MM.1S (cell line): ENCODE measurements around the gene DYNC2H1.

ENCODE experiments used
- DNase-seq: peaks from one replicate; pipeline ENCODE4 v3.0.0-alpha.2; 2015
- H2AFZ ChIP-seq: fragments of 300-600 bp; sonication (generic); 2 replicates; pipeline ENCODE4 v1.6.0; 2016; ENCODE audit warnings: antibody characterized with exemption, low read length
- H3F3A ChIP-seq: fragments of 300-600 bp; sonication (generic); 2 replicates; pipeline ENCODE4 v1.6.1; 2016; ENCODE audit warnings: mild to moderate bottlenecking, antibody characterized with exemption, low read length, moderate library complexity, mixed read lengths; ENCODE audit not compliant: insufficient read depth
- H3K27ac ChIP-seq: fragments of 300-600 bp; sonication (generic); 2 replicates; pipeline ENCODE4 v1.5.1; 2016; ENCODE audit warnings: mild to moderate bottlenecking, low read length
- H3K27me3 ChIP-seq: fragments of 300-600 bp; sonication (generic); replicated peaks from 2 replicates; pipeline ENCODE4 v1.6.0; 2016; ENCODE audit warnings: low read length; ENCODE audit not compliant: insufficient read depth
- H3K36me3 ChIP-seq: fragments of 300-600 bp; sonication (generic); replicated peaks from 2 replicates; pipeline ENCODE4 v1.6.1; 2016; ENCODE audit warnings: mild to moderate bottlenecking, low read length, mixed read lengths; ENCODE audit not compliant: insufficient read depth
- H3K4me1 ChIP-seq: fragments of 300-600 bp; sonication (generic); 2 replicates; pipeline ENCODE4 v1.6.1; 2016; ENCODE audit warnings: low read length, mixed read lengths
- H3K4me2 ChIP-seq: fragments of 300-600 bp; sonication (generic); 2 replicates; pipeline ENCODE4 v1.6.0; 2016; ENCODE audit warnings: low read depth, low read length
- H3K4me3 ChIP-seq: fragments of 300-600 bp; sonication (generic); 2 replicates; pipeline ENCODE4 v1.5.1; 2016; ENCODE audit warnings: low read length, mixed read lengths
- H3K79me2 ChIP-seq: fragments of 300-600 bp; sonication (generic); 2 replicates; pipeline ENCODE4 v1.6.1; 2016; ENCODE audit warnings: mixed run types, low read length, mixed read lengths
- H3K9ac ChIP-seq: fragments of 300-600 bp; sonication (generic); 2 replicates; pipeline ENCODE4 v1.6.1; 2016; ENCODE audit warnings: low read length, mixed read lengths
- H3K9me2 ChIP-seq: fragments of 300-600 bp; sonication (generic); replicated peaks from 2 replicates; pipeline ENCODE4 v1.6.1; 2016; ENCODE audit warnings: mild to moderate bottlenecking, low read length, mixed read lengths; ENCODE audit not compliant: insufficient read depth
- H3K9me3 ChIP-seq: fragments of 300-600 bp; sonication (generic); replicated peaks from 2 replicates; pipeline ENCODE4 v1.6.1; 2016; ENCODE audit warnings: mild to moderate bottlenecking, low read length, mixed read lengths; ENCODE audit not compliant: insufficient read depth
- H4K20me1 ChIP-seq: fragments of 300-600 bp; sonication (generic); 2 replicates; pipeline ENCODE4 v1.6.1; 2016; ENCODE audit warnings: mild to moderate bottlenecking, low read length, moderate library complexity, mixed read lengths; ENCODE audit not compliant: insufficient read depth
- CTCF ChIP-seq: fragments of 300-600 bp; sonication (generic); IDR thresholded peaks from 2 replicates; pipeline ENCODE4 v1.5.1; 2016; ENCODE audit warnings: antibody characterized with exemption, low read length, mixed read lengths
- EZH2 ChIP-seq: fragments of 300-600 bp; sonication (generic); optimal IDR thresholded peaks from 2 replicates; pipeline ENCODE3; 2017; ENCODE audit warnings: low read depth, mild to moderate bottlenecking, antibody characterized with exemption, low read length, mixed read lengths
- EZH2phosphoT487 ChIP-seq: fragments of 300-600 bp; sonication (generic); IDR thresholded peaks from 2 replicates; pipeline ENCODE4 v1.6.1; 2018; ENCODE audit warnings: antibody characterized with exemption, low read length

DYNC2H1 gene

GRCh38 chr11:103234974-103235373, 125.7 kb downstream of the DYNC2H1 start:
- H3K27me3 ChIP-seq, result no peaks in the 10 kb centered on the region
- H3K4me2 ChIP-seq, result no peak overlapping the region
- H3K9ac ChIP-seq, result no peak overlapping the region
- H3K9me2 ChIP-seq, result no peaks in the 10 kb centered on the region
- no peaks in the 10 kb centered on the region for H3K79me2 ChIP-seq
- no peak overlapping the region for H3K4me3 ChIP-seq
- no peaks in the 10 kb centered on the region for H3K9me3 ChIP-seq
- no peaks in the 10 kb centered on the region for H3K4me1 ChIP-seq
- no peaks in the 10 kb centered on the region for H3K36me3 ChIP-seq
- no peak overlapping the region for H2AFZ ChIP-seq
- no peak for TF ChIP-seq EZH2phosphoT487
- no peak for TF ChIP-seq EZH2
- TF ChIP-seq CTCF, result no peak
- H3F3A ChIP-seq, result no peaks in the 10 kb centered on the region
- no peak for DNase-seq
- no peak overlapping the region for H3K27ac ChIP-seq
- H4K20me1 ChIP-seq, result no peaks in the 10 kb centered on the region

- H3K27me3 ChIP-seq, result no peaks in the 10 kb centered on the region
- no peaks in the 10 kb centered on the region; the same call in 1 of the 2 replicates for H3K4me1 ChIP-seq
- no peak for DNase-seq
Measured at GRCh38 chr11:103241574-103241973, 132.3 kb downstream of the DYNC2H1 start.

GRCh38 chr11:103254123-103254522, 144.9 kb downstream of the DYNC2H1 start:
- TF ChIP-seq CTCF, result no peak
- TF ChIP-seq EZH2, result no peak
- Histone ChIP-seq H3K9me2 (no peaks in the 10 kb centered on the region), H3K4me3 (no peak overlapping the region), H4K20me1 (no peaks in the 10 kb centered on the region), H3K9me3 (no peaks in the 10 kb centered on the region), H3K79me2 (no peaks in the 10 kb centered on the region), H2AFZ (no peak overlapping the region), H3K4me2 (no peak overlapping the region), H3K4me1 (no peaks in the 10 kb centered on the region), H3F3A (0 out of 2 replicates have a peak, but pooled peaks cover 3% of the 10 kb centered on the region), H3K27me3 (no peaks in the 10 kb centered on the region), H3K36me3 (no peaks in the 10 kb centered on the region), H3K27ac (no peak overlapping the region), H3K9ac (no peak overlapping the region)
- DNase-seq, result no peak

More at GRCh38 chr11:103241574-103241973, 132.3 kb downstream of the DYNC2H1 start:
- H3K9ac ChIP-seq, result no peak overlapping the region
- no peaks in the 10 kb centered on the region for H3K79me2 ChIP-seq
- no peaks in the 10 kb centered on the region for H3K36me3 ChIP-seq
- H3K9me3 ChIP-seq, result no peaks in the 10 kb centered on the region
- no peak for TF ChIP-seq CTCF
- TF ChIP-seq EZH2, result no peak
- TF ChIP-seq EZH2phosphoT487, result no peak
- H3K4me2 ChIP-seq, result no peak overlapping the region
- no peaks in the 10 kb centered on the region for H4K20me1 ChIP-seq
- H3K9me2 ChIP-seq, result no peaks in the 10 kb centered on the region
- no peaks in the 10 kb centered on the region for H3F3A ChIP-seq
- H3K4me3 ChIP-seq, result no peak overlapping the region
- H2AFZ ChIP-seq, result no peak overlapping the region
- H3K27ac ChIP-seq, result no peak overlapping the region
